UCSD-AML1 (cell line): ENCODE results near the gene PABPN1L.
"Not testable (repeated sequence)": the region's sequence is repeated elsewhere in the genome, so short reads cannot be mapped to it uniquely, and the experiment has no call there.

ENCODE experiments used
- DNase-seq: peaks from one replicate; lab custom pipeline; 2025; ENCODE audit not compliant: unreplicated experiment; lab: John Stamatoyannopoulos, UW

Gene PABPN1L

GRCh38 chr16:88901718-88902337 lies 35.4 kb upstream of the PABPN1L start:
- DNase-seq, result no peak

DNA sequence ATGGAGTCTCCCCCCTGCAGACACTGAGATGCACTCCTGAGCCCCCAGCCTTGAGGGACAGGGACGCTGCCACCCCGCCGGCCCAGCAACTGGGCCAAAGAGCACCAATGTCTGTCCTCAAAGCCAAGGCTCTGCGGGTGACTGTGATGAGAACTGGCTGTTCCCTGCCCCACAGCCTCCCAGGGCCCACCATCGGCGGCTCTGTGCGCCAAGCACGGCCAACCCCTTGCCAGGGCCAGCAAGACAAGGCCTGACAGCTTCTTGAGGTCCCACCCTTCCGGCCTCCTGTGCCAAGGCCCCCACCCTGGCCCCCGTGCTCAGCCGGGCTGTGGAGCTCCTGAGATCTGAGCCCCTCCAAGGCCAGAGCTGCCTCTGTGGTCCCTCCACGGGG lies 34.2 kb upstream of the PABPN1L start:
- no peak for DNase-seq

- no peak for DNase-seq
These were observed 33.6 kb upstream of the PABPN1L start for GRCh38 chr16:88899901-88900661.

GRCh38 chr16:88897696-88898425 lies 31.4 kb upstream of the PABPN1L start:
- no peak for DNase-seq

DNA sequence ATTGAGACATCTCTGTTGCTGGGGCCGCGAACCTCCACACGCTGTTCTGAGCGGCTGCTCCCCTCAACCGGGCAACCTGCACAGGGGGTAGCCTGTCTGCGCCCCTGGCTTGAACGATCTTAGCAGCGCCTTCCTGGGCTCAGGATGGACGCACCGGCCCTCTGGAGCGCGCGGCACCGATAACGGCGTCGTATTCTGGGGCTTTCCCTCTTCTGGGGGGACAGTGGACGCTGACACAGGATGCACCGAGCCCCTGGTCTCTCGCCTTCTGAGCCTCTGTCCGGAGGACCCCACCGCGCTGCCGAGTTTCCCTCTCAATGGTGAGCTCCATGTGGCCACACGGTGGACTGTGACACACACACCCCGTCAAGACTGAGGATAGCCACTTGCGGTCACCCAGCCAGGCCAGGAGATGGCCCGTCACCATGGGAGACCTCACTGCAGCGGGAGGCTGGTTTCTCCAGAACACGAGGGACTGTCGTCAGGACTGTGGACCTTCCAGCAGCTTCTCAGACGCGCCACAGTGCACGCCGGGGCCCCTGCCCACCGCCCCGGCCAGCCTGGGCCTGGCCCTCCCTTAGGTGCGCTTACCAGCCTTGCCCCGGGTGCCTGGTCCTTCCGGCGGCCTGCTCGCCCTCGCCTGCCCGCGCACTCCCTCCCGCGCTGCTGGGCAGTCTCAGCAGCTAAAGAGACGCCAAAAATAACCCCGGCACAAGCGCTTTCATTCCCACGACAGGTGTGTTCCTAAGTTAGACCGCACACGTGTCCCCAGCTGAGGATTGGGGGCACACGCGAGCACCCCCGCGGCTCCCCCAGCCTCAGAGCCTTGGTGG lies 30.0 kb upstream of the PABPN1L start:
- DNase-seq, result no peak

DNA sequence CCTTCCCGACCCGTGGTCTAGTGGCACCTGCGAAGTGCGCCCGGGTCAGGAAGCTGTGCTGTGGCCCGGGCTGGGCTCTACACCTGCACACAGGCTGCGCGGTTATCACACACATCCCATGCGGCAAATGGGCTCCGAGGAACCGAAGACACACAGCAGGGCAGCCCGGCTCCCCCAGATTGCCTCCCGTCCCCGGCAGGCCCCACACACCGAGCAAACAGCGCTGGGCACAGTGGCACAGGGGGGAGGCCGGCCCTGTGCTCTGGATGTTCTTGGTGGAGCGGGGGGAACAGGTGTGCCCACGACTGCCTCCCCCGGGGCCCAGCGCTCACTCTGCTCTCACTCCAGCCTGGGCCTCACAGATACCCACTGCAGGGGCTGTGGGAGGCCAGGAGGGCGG lies 28.9 kb upstream of the PABPN1L start:
- no peak for DNase-seq

GRCh38 chr16:88894681-88895300 lies 28.3 kb upstream of the PABPN1L start:
- no peak for DNase-seq

DNA sequence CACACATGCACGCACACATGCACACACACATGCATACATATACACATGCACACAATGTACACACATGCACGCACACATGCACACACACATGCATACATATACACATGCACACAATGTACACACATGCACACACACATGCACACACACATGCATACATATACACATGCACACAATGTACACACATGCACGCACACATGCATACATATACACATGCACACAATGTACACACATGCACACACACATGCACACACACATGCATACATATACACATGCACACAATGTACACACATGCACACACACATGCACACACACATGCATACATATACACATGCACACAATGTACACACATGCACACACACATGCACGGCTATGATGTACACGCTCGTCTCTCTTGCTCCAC lies 27.8 kb upstream of the PABPN1L start:
- not testable (repeated sequence) for DNase-seq

- no peak for DNase-seq
These were observed 26.9 kb upstream of the PABPN1L start for GRCh38 chr16:88893127-88893968.

DNA sequence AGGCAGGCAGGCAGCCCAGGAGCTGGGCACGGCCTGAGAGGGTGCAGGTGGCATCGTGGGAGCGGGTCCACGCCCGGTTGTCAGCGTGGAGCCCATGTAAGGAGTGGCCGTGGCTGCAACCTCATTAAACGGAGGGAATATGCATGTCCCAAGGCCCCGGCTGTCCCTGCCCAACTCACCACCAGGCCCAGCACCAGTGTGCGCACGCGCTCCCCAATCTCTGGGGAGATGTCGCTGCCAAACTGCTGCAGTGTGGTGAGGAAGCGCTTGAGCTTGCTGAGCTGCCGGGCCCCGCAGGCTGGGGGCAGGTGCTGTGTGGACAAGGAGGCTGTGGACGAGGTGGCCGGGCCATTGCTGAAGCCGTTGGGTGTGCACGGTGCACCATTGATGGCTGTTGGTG lies 25.6 kb upstream of the PABPN1L start:
- DNase-seq, result no peak

DNA sequence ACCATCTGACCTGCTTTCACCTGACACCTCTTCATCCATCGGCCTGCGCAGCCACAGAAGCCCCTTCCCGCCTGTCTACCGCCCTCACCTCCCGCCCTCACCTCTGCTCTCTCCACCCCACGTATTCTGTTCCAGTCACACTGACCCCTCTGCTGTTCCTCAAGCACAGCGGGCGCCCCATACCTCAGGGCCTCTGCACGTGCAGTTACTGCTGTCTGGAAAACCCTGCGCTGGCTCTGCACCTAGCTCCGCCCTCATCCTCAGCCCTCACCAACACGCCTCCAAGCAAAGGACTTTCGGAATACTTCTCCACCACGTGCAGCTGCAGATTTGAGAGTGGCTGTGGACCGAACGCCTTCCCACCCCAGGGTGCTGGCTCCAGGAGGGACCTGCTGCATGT lies 24.6 kb upstream of the PABPN1L start:
- DNase-seq, result no peak

DNA sequence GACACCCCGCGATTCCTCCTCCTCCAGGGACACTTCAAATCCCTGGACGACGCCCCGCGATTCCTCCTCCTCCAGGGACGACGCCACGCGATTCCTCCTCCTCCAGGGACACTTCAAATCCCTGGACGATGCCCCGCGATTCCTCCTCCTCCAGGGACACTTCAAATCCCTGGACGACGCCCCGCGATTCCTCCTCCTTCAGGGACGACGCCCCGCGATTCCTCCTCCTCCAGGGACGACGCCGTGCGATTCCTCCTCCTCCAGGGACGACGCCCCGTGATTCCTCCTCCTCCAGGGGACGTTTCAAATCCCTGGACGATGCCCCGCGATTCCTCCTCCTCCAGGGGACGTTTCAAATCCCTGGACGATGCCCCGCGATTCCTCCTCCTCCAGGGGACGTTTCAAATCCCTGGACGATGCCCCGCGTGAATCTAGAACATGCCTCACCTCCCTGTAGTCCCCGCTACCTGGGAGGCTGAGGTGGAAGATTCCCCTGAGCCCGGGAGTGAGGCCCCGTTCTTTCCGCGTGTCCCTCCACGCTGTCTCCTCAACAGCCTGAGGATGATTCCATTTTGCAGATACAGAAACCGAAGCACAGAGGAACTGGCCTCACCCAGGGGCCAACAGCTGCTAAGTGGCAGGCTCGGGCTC lies 23.4 kb upstream of the PABPN1L start:
- not testable (repeated sequence) for DNase-seq

- no peak for DNase-seq
These were observed 22.3 kb upstream of the PABPN1L start for GRCh38 chr16:88888461-88889387.

- no peak for DNase-seq
These were observed 21.6 kb upstream of the PABPN1L start for GRCh38 chr16:88888057-88888456.

DNA sequence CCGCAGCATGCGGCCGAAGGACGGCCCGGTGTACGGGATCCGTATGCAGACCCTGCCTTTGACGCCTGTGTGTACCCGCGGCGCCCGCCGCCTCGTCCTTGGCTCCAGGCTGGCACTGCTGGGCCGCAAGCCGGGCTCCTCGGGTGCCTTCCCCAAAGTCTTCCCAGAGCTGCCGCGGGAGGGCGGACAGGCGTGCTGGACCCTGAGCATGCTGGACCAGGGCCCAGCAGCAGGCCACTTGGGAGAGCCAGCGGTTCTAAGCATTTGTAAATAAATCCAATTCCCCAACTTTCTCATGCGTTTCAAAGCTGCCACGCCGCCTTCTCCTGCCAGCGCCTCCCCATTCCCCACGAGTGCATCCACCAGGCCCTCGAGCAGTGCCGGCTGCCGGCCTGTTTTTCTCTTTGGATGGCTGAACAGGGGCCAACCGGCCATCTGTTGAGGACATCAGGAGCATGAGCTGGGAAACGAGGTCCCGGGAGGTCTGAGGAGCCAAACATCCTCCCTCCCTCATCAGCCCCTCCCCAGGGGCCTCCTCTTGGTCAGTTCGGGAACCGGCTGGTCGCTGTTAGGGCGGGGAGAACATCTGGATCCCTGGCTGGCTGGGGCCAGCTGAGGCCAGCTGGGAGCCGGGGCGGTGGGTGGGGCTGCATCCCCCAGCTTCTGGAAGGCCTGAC lies 20.5 kb upstream of the PABPN1L start:
- no peak for DNase-seq

GRCh38 chr16:88886420-88886844 lies 20.0 kb upstream of the PABPN1L start:
- DNase-seq, result no peak

DNA sequence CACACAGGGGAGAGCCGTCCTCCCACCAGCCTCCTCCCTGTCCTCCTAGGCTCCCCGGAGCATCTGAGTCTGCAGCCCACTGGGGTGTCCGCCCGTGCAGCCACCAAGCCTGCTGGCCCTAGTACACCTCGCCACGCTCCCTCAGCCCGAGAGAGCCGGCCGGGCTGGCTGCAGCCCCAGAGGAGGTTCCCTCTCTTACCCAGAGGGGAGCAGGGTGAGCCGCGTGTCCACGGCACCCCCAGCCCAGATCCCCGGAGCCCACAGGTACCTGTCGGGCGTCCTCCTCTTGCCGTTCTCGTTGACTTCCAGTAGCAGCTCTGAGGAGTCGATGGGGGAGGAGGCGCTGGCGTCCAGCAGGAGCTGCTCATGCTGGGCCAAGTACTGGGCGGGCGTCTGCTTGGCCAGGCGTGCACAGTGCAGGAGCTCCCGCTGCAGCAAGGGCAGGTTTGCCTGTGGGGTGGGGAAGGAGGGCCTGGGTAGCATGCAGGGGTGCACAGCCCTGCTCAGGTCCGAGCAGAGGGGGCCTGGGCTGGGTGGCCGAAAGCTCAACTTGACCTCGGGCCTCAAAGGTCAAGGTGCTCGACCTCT lies 19.3 kb upstream of the PABPN1L start:
- no peak for DNase-seq
